ENCODE measurements around the gene CENPT. TPM values are rescaled to one million over a fixed set of nuclear protein-coding genes. Genes with fewer than 3 reads are reported as not detected.

Gene CENPT
- total RNA-seq, 2 donors from 2014 or later: 57.1 to 122 TPM

GRCh38 chr16:67880584-67880983 is 33.1 kb upstream of the CENPT start:
- Histone ChIP-seq H3K4me3 (no peak overlapping the region), H3K36me3 (replicated peaks in 1 of 2; ENCODE audit: insufficient read depth in 1 of 2, low read depth in 2 of 2) (peaks cover 21 to 46% of the 10 kb centered on the region in 2 donors), H3K27ac (no peak overlapping the region), H3K9me3 (no peaks in the 10 kb centered on the region), H3K4me1 (no peaks in the 10 kb centered on the region), H3K27me3 (no peaks in the 10 kb centered on the region)
- intact Hi-C loops (cut with DNase I): loop anchor here (5.0 kb wide), 1 partner anchor 42 kb away; no protein-coding TSS in a partner anchor
- 87 to 88% methylated on average over 3 to 13 of the region's 13 CpGs for WGBS, 2 donors
- ATAC-seq: no peak
- DNase-seq: no peak
- TF ChIP-seq CTCF (IDR thresholded peaks at IDR 0.05) (no peak), POLR2A (IDR thresholded peaks at IDR 0.05) (no peak)

- no peak for DNase-seq
- H3K4me1 ChIP-seq: peaks cover 5% of the 10 kb centered on the region
- TF ChIP-seq CTCF (IDR thresholded peaks at IDR 0.05) (no peak), POLR2A (IDR thresholded peaks at IDR 0.05) (no peak)
- WGBS, 2 donors: 58 to 91% methylated on average over 2 to 5 of the region's 5 CpGs
- H3K27ac ChIP-seq: no peak overlapping the region
- ATAC-seq: no peak
- no peaks in the 10 kb centered on the region for H3K27me3 ChIP-seq
- peaks cover 21 to 46% of the 10 kb centered on the region in 2 donors for H3K36me3 ChIP-seq (replicated peaks in 1 of 2; ENCODE audit: insufficient read depth in 1 of 2, low read depth in 2 of 2)
- intact Hi-C loops (cut with DNase I): loop anchor here (5.0 kb wide), 1 partner anchor 42 kb away; no protein-coding TSS in a partner anchor
- H3K9me3 ChIP-seq: no peaks in the 10 kb centered on the region
- no peak overlapping the region for H3K4me3 ChIP-seq
Observed at GRCh38 chr16:67879936-67880335, 32.4 kb upstream of the CENPT start.

GRCh38 chr16:67879462-67879861 is 32.0 kb upstream of the CENPT start:
- H3K9me3 ChIP-seq: no peaks in the 10 kb centered on the region
- 82 to 88% methylated on average over 2 to 12 of the region's 12 CpGs for WGBS, 2 donors
- no peak overlapping the region for H3K27ac ChIP-seq
- TF ChIP-seq POLR2A (IDR thresholded peaks at IDR 0.05) (no peak), CTCF (IDR thresholded peaks at IDR 0.05) (no peak)
- intact Hi-C loops (cut with DNase I): no loop called here
- peaks cover 10% of the 10 kb centered on the region for H3K4me1 ChIP-seq
- ATAC-seq: no peak
- peaks cover 21 to 46% of the 10 kb centered on the region in 2 donors for H3K36me3 ChIP-seq (replicated peaks in 1 of 2; ENCODE audit: insufficient read depth in 1 of 2, low read depth in 2 of 2)
- no peak for DNase-seq
- no peak overlapping the region for H3K4me3 ChIP-seq
- no peaks in the 10 kb centered on the region for H3K27me3 ChIP-seq

- 95 to 100% methylated on average over 2 to 9 of the region's 9 CpGs for WGBS, 2 donors
- intact Hi-C loops (cut with DNase I): no loop called here
- Histone ChIP-seq H3K4me1 (peaks cover 16% of the 10 kb centered on the region), H3K9me3 (no peaks in the 10 kb centered on the region), H3K4me3 (no peak overlapping the region), H3K27ac (no peak overlapping the region), H3K27me3 (no peaks in the 10 kb centered on the region), H3K36me3 (replicated peaks in 1 of 2; ENCODE audit: insufficient read depth in 1 of 2, low read depth in 2 of 2) (peaks cover 21 to 46% of the 10 kb centered on the region in 2 donors)
- DNase-seq (no peak), ATAC-seq (no peak)
- no peak for TF ChIP-seq POLR2A (IDR thresholded peaks at IDR 0.05)
- no peak for TF ChIP-seq CTCF (IDR thresholded peaks at IDR 0.05)
Observed at GRCh38 chr16:67878846-67879245, 31.4 kb upstream of the CENPT start.

- intact Hi-C loops (cut with DNase I): no loop called here
- Histone ChIP-seq H3K36me3 (replicated peaks in 1 of 2; ENCODE audit: insufficient read depth in 1 of 2, low read depth in 2 of 2) (peaks cover 21 to 46% of the 10 kb centered on the region in 2 donors), H3K27me3 (no peaks in the 10 kb centered on the region), H3K4me3 (no peak overlapping the region), H3K4me1 (peaks cover 20% of the 10 kb centered on the region), H3K9me3 (no peaks in the 10 kb centered on the region), H3K27ac (no peak overlapping the region)
- ATAC-seq (no peak), DNase-seq (no peak)
- 81 to 82% methylated on average over 5 to 6 of the region's 6 CpGs for WGBS, 2 donors
- no peak for TF ChIP-seq POLR2A (IDR thresholded peaks at IDR 0.05)
Observed at GRCh38 chr16:67878232-67878631, 30.7 kb upstream of the CENPT start.

All from body of pancreas (tissue), 4 donors.